ENCODE data around the gene KRTAP4-3. TPM values are rescaled to one million over a fixed set of nuclear protein-coding genes. Genes with fewer than 3 reads are reported as not detected.
"Not testable (repeated sequence)": the region's sequence is repeated elsewhere in the genome, so short reads cannot be mapped to it uniquely, and the experiment has no call there.

KRTAP4-3 gene
- total RNA-seq, 1 donor from 2014 or later: not detected

GRCh38 chr17:41190328-41190727 is 22.3 kb upstream of the KRTAP4-3 start:
- Histone ChIP-seq H3K4me3 (no peak overlapping the region), H3K27ac (no peak overlapping the region), H3K27me3 (no peaks in the 10 kb centered on the region), H4K20me1 (ENCODE audit: low read depth) (no peaks in the 10 kb centered on the region), H3K9me3 (ENCODE audit: low read depth) (no peaks in the 10 kb centered on the region), H2AFZ (replicated peaks) (no peak overlapping the region), H3F3A (ENCODE audit: low read depth) (no peaks in the 10 kb centered on the region), H3K4me2 (no peak overlapping the region), H3K4me1 (no peaks in the 10 kb centered on the region), H3K9ac (no peak overlapping the region), H3K36me3 (no peaks in the 10 kb centered on the region), H3K79me2 (ENCODE audit: low read depth) (no peaks in the 10 kb centered on the region)
- H3K27ac Mint-ChIP-seq: no peak overlapping the region
- H3K4me3 Mint-ChIP-seq: no peak overlapping the region
- H3K9me3 Mint-ChIP-seq: peaks cover 3% of the 10 kb centered on the region
- H3K36me3 Mint-ChIP-seq: no peaks in the 10 kb centered on the region
- DNase-seq (ENCODE audit: low spot score): no peak
- H3K27me3 Mint-ChIP-seq (ENCODE audit: insufficient read depth, low read depth): no peaks in the 10 kb centered on the region
- no peak for TF ChIP-seq EZH2phosphoT487 (IDR thresholded peaks at IDR 0.05)
- TF ChIP-seq EZH2 (IDR thresholded peaks at IDR 0.05): no peak
- no peak for TF ChIP-seq CTCF (IDR thresholded peaks at IDR 0.05)
- H3K4me1 Mint-ChIP-seq: no peaks in the 10 kb centered on the region

- H3K4me1 Mint-ChIP-seq; H3K9me3 Mint-ChIP-seq; DNase-seq (ENCODE audit: low spot score): not testable (repeated sequence)
Observed at GRCh38 chr17:41189837-41190318, 21.9 kb upstream of the KRTAP4-3 start, which contains the start of gene KRTAP9-1. Gene KRTAP9-1 (plus strand): TSS chr17:41189887. CDS start chr17:41189887, 0 bp downstream.

GRCh38 chr17:41186872-41187271 is 18.9 kb upstream of the KRTAP4-3 start:
- Mint-ChIP-seq H3K27me3 (ENCODE audit: insufficient read depth, low read depth) (no peaks in the 10 kb centered on the region), H3K9me3 (no peaks in the 10 kb centered on the region), H3K4me1 (peaks cover 2% of the 10 kb centered on the region), H3K27ac (no peak overlapping the region), H3K4me3 (no peak overlapping the region), H3K36me3 (no peaks in the 10 kb centered on the region)
- no peak for DNase-seq (ENCODE audit: low spot score)
- Histone ChIP-seq H3K36me3 (no peaks in the 10 kb centered on the region), H3K4me2 (no peak overlapping the region), H3K27ac (no peak overlapping the region), H3K4me3 (no peak overlapping the region), H3K79me2 (ENCODE audit: low read depth) (no peaks in the 10 kb centered on the region), H2AFZ (replicated peaks) (no peak overlapping the region), H3K9me3 (ENCODE audit: low read depth) (no peaks in the 10 kb centered on the region), H3F3A (ENCODE audit: low read depth) (no peaks in the 10 kb centered on the region), H3K4me1 (no peaks in the 10 kb centered on the region), H3K27me3 (no peaks in the 10 kb centered on the region), H4K20me1 (ENCODE audit: low read depth) (no peaks in the 10 kb centered on the region), H3K9ac (no peak overlapping the region)
- TF ChIP-seq CTCF (IDR thresholded peaks at IDR 0.05) (no peak), EZH2phosphoT487 (IDR thresholded peaks at IDR 0.05) (no peak), EZH2 (IDR thresholded peaks at IDR 0.05) (no peak)

More at GRCh38 chr17:41189837-41190318, 21.9 kb upstream of the KRTAP4-3 start, which contains the start of gene KRTAP9-1:
- H3K79me2 ChIP-seq (ENCODE audit: low read depth); H3K36me3 ChIP-seq; H3K9ac ChIP-seq; H3K27me3 Mint-ChIP-seq (ENCODE audit: insufficient read depth, low read depth); H2AFZ ChIP-seq (replicated peaks); H3K36me3 Mint-ChIP-seq; H4K20me1 ChIP-seq (ENCODE audit: low read depth); H3K4me3 ChIP-seq; H3K4me2 ChIP-seq; H3K27ac ChIP-seq; H3F3A ChIP-seq (ENCODE audit: low read depth); H3K27me3 ChIP-seq; H3K4me1 ChIP-seq; H3K27ac Mint-ChIP-seq; H3K9me3 ChIP-seq (ENCODE audit: low read depth); H3K4me3 Mint-ChIP-seq: not testable (repeated sequence)

- H4K20me1 ChIP-seq (ENCODE audit: low read depth): no peaks in the 10 kb centered on the region
- H3K4me3 ChIP-seq: no peak overlapping the region
- no peaks in the 10 kb centered on the region for H3F3A ChIP-seq (ENCODE audit: low read depth)
- no peak overlapping the region for H3K27ac Mint-ChIP-seq
- H3K4me1 Mint-ChIP-seq: peaks cover 2% of the 10 kb centered on the region
- H3K9me3 ChIP-seq (ENCODE audit: low read depth): no peaks in the 10 kb centered on the region
- H3K36me3 ChIP-seq: no peaks in the 10 kb centered on the region
- H3K27ac ChIP-seq: no peak overlapping the region
- H3K4me1 ChIP-seq: no peaks in the 10 kb centered on the region
- H3K27me3 Mint-ChIP-seq (ENCODE audit: insufficient read depth, low read depth): no peaks in the 10 kb centered on the region
- no peaks in the 10 kb centered on the region for H3K36me3 Mint-ChIP-seq
- no peaks in the 10 kb centered on the region for H3K27me3 ChIP-seq
- H3K9me3 Mint-ChIP-seq: no peaks in the 10 kb centered on the region
- H3K9ac ChIP-seq: no peak overlapping the region
- no peak for DNase-seq (ENCODE audit: low spot score)
- no peak overlapping the region for H3K4me3 Mint-ChIP-seq
- H3K79me2 ChIP-seq (ENCODE audit: low read depth): no peaks in the 10 kb centered on the region
- no peak overlapping the region for H2AFZ ChIP-seq (replicated peaks)
- no peak overlapping the region for H3K4me2 ChIP-seq
- TF ChIP-seq CTCF (IDR thresholded peaks at IDR 0.05) (no peak), EZH2 (IDR thresholded peaks at IDR 0.05) (no peak), EZH2phosphoT487 (IDR thresholded peaks at IDR 0.05) (no peak)
Observed at GRCh38 chr17:41185001-41185400, 17.0 kb upstream of the KRTAP4-3 start.
